Trophoblast cell (in vitro differentiated cells and primary cell): ENCODE measurements around the gene HECTD4.

ENCODE experiments used
- DNase-seq, 2 donors: peaks; one replicate each; pipeline ENCODE4 v3.0.0-alpha.2; 2016
- H2AFZ ChIP-seq: 2 replicates; pipeline ENCODE4 v1.6.1; 2013; ENCODE audit warnings: low read length, moderate library complexity, mild to moderate bottlenecking; ENCODE audit not compliant: insufficient read depth, poor library complexity
- H2AK5ac ChIP-seq: 2 replicates; pipeline ENCODE4 v1.6.1; 2013; ENCODE audit warnings: mild to moderate bottlenecking, low read length
- H2BK120ac ChIP-seq: 2 replicates; pipeline ENCODE4 v1.6.1; 2013; ENCODE audit warnings: low read length, mild to moderate bottlenecking, moderate library complexity; ENCODE audit not compliant: insufficient read depth, poor library complexity
- H2BK12ac ChIP-seq: 2 replicates; pipeline ENCODE4 v1.6.1; 2013; ENCODE audit warnings: mild to moderate bottlenecking, low read length, moderate library complexity
- H2BK5ac ChIP-seq: 2 replicates; pipeline ENCODE4 v1.6.1; 2013; ENCODE audit warnings: low read length, low read depth, moderate library complexity, mild to moderate bottlenecking; ENCODE audit not compliant: poor library complexity
- H3K14ac ChIP-seq: 2 replicates; pipeline ENCODE4 v1.6.1; 2013; ENCODE audit warnings: mild to moderate bottlenecking, low read length
- H3K18ac ChIP-seq: 2 replicates; pipeline ENCODE4 v1.6.1; 2013; ENCODE audit warnings: mild to moderate bottlenecking, low read length
- H3K23ac ChIP-seq: 2 replicates; pipeline ENCODE4 v1.6.1; 2013; ENCODE audit warnings: low read length
- H3K27ac ChIP-seq: 2 replicates; pipeline ENCODE4 v1.5.1; 2013; ENCODE audit warnings: low read depth, mild to moderate bottlenecking, inconsistent platforms, low read length, moderate library complexity
- H3K27me3 ChIP-seq: 2 replicates; pipeline ENCODE4 v1.6.1; 2013; ENCODE audit warnings: inconsistent platforms, mild to moderate bottlenecking, low read length, moderate library complexity; ENCODE audit not compliant: insufficient read depth
- H3K36me3 ChIP-seq, 2 experiments: 1 replicate in 1 of 2; 2 replicates in 1 of 2; pipeline ENCODE4 v1.6.1; 2013; ENCODE audit warnings: low read length in 2 of 2, mild to moderate bottlenecking in 2 of 2, moderate library complexity in 1 of 2; ENCODE audit not compliant: insufficient read depth in 2 of 2, control insufficient read depth in 1 of 2
- H3K4ac ChIP-seq: 2 replicates; pipeline ENCODE4 v1.6.1; 2013; ENCODE audit warnings: low read depth, mild to moderate bottlenecking, low read length, moderate library complexity
- H3K4me1 ChIP-seq, 2 experiments: 1 replicate in 1 of 2; 2 replicates in 1 of 2; pipeline ENCODE4 v1.6.1; 2013; ENCODE audit warnings: low read length in 2 of 2, mild to moderate bottlenecking in 2 of 2, moderate library complexity in 1 of 2; ENCODE audit not compliant: insufficient read depth in 2 of 2, control insufficient read depth in 1 of 2
- H3K4me2 ChIP-seq: 2 replicates; pipeline ENCODE4 v1.6.1; 2013; ENCODE audit warnings: inconsistent platforms, mild to moderate bottlenecking, low read length, moderate library complexity
- H3K4me3 ChIP-seq: 2 replicates; pipeline ENCODE4 v1.5.1; 2013; ENCODE audit warnings: mild to moderate bottlenecking, low read depth, low read length, inconsistent platforms
- H3K79me1 ChIP-seq: one replicate; pipeline ENCODE4 v1.6.1; 2013; ENCODE audit warnings: low read length
- H3K79me2 ChIP-seq: 2 replicates; pipeline ENCODE4 v1.6.1; 2013; ENCODE audit warnings: low read length, mild to moderate bottlenecking; ENCODE audit not compliant: control insufficient read depth, insufficient read depth, poor library complexity
- H3K9ac ChIP-seq: 2 replicates; pipeline ENCODE4 v1.6.1; 2013; ENCODE audit warnings: mild to moderate bottlenecking, low read length
- H3K9me3 ChIP-seq: 2 replicates; pipeline ENCODE4 v1.6.1; 2013; ENCODE audit warnings: low read depth, mild to moderate bottlenecking, control low read depth, inconsistent platforms, low read length; ENCODE audit not compliant: insufficient read depth
- H4K12ac ChIP-seq: 2 replicates; pipeline ENCODE4 v1.6.1; 2013; ENCODE audit warnings: low read depth, mild to moderate bottlenecking, low read length, moderate library complexity
- H4K8ac ChIP-seq: 2 replicates; pipeline ENCODE4 v1.6.1; 2013; ENCODE audit warnings: low read depth, mild to moderate bottlenecking, low read length, moderate library complexity
- H4K91ac ChIP-seq: one replicate; pipeline ENCODE4 v1.6.1; 2013; ENCODE audit warnings: low read depth, mild to moderate bottlenecking, low read length, moderate library complexity
- WGBS: extraction: QIAGEN DNeasy Blood & Tissue Kit; methylation state at CpG from one replicate; pipeline ENCODE4 v1.1.7; 2013; ENCODE audit warnings: missing lambda C conversion rate; ENCODE audit not compliant: insufficient read length, insufficient coverage; ENCODE audit errors: extremely low coverage; 5-methylcytosine and 5-hydroxymethylcytosine counted together

Gene HECTD4

DNA sequence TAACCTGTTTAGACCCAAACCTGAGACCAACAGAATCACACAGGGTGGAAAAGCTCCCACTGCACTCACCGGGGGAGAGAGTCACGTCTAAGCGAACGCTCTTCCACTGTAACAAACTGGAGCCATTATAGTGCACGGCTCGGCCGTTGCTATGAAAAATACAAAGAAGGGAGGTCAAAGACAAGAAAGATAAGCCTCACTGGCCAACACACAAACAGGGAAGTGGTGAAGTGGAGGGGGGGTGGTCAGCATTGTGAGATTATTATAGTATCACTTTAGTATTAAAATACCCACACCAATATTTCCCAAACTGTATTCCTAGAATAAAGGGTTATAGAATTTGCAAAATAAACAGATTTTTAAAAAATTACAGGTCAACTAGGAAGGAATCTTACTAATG lies 166.0 kb downstream of the HECTD4 start:
- Histone ChIP-seq H3K18ac (no peak overlapping the region), H2BK12ac (no peak overlapping the region), H3K9ac (no peak overlapping the region), H3K4me3 (no peak overlapping the region), H4K8ac (no peak overlapping the region), H3K27ac (no peak overlapping the region), H3K79me1 (no peaks in the 10 kb centered on the region), H2BK120ac (no peak overlapping the region), H3K23ac (no peak overlapping the region), H4K12ac (no peak overlapping the region), H3K27me3 (no peaks in the 10 kb centered on the region), H2AK5ac (no peak overlapping the region), H2BK5ac (no peak overlapping the region), H3K4ac (no peak overlapping the region), H3K9me3 (no peaks in the 10 kb centered on the region), H3K79me2 (no peaks in the 10 kb centered on the region), H4K91ac (no peak overlapping the region), H2AFZ (no peak overlapping the region), H3K4me1 (peaks cover 0 to 3% of the 10 kb centered on the region in 2 experiments), H3K14ac (no peak overlapping the region), H3K36me3 (peaks cover 18 to 24% of the 10 kb centered on the region in 2 experiments), H3K4me2 (no peak overlapping the region)
- no CpG with 5 or more reads among the region's 7 CpGs for WGBS
- no peak for DNase-seq

DNA sequence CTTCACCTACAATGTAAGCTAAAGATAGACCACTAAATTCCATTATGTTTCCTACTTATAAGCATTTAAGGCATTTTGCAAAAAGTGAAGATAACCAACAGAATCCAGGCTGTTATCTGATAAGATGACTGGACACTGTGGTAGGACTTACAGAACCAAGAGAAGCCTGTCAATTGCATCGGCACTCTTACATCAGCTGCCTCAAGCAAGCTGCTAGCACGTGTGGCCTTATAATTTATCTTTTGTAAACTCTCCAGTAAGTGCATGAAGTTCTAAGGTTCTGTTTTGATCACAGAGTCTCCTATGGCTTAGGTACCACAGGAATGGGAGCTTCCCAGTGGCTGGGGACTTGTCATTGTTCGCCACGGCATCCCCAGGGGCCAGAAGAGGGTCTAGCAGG lies 168.2 kb downstream of the HECTD4 start:
- Histone ChIP-seq H2AK5ac (no peak overlapping the region), H3K18ac (no peak overlapping the region), H3K4ac (no peak overlapping the region), H3K27me3 (no peaks in the 10 kb centered on the region), H3K79me2 (no peaks in the 10 kb centered on the region), H3K4me2 (no peak overlapping the region), H3K14ac (no peak overlapping the region), H3K9me3 (no peaks in the 10 kb centered on the region), H3K4me1 (peaks cover 0 to 3% of the 10 kb centered on the region in 2 experiments), H3K23ac (no peak overlapping the region), H2BK5ac (no peak overlapping the region), H2AFZ (no peak overlapping the region), H2BK12ac (no peak overlapping the region), H3K9ac (no peak overlapping the region), H3K36me3 (peaks cover 20 to 33% of the 10 kb centered on the region in 2 experiments), H3K4me3 (no peak overlapping the region), H4K12ac (no peak overlapping the region), H3K79me1 (no peaks in the 10 kb centered on the region), H4K8ac (no peak overlapping the region), H4K91ac (no peak overlapping the region), H2BK120ac (no peak overlapping the region), H3K27ac (no peak overlapping the region)
- WGBS: no CpG with 5 or more reads among the region's 4 CpGs
- DNase-seq: peak in 1 of 2 donors; percentile 32

DNA sequence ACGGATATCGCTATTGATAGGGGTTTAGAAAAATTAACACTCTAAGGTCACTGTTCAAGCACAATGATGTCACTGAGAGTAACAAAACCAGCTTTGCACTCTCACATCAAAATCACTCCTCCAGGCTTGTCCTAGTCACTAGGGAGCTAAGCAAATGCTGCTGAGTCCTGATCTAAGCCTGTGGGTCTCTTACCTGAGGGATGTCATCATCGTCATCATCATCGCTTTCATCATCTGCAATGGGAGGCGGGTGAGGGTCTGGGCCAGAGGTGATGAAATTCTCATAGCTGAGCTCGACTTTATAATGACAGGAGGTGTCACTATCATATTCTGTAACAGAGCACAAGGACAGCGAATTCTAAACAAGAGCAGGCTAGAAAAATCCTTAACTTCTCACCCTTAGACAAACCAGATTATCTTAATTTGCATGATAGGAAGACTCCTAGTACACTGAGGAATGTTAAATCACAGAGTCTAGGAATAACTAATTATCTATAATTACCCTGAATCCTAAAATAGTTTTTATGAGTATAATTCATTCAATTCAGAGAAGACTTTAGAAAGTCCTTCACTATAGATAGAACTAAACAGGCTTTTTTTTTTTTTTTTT lies 173.8 kb downstream of the HECTD4 start:
- DNase-seq: no peak
- Histone ChIP-seq H3K27ac (no peak overlapping the region), H3K4me3 (no peak overlapping the region), H3K79me2 (no peaks in the 10 kb centered on the region), H2BK5ac (no peak overlapping the region), H2AFZ (no peak overlapping the region), H3K27me3 (no peaks in the 10 kb centered on the region), H4K91ac (no peak overlapping the region), H3K23ac (no peak overlapping the region), H3K4me2 (no peak overlapping the region), H2AK5ac (no peak overlapping the region), H4K12ac (no peak overlapping the region), H4K8ac (no peak overlapping the region), H3K9ac (no peak overlapping the region), H3K4me1 (no peaks in the 10 kb centered on the region), H3K4ac (no peak overlapping the region), H3K9me3 (no peaks in the 10 kb centered on the region), H3K36me3 (peaks cover 19 to 35% of the 10 kb centered on the region in 2 experiments), H2BK12ac (no peak overlapping the region), H3K14ac (no peak overlapping the region), H3K18ac (no peak overlapping the region), H3K79me1 (no peaks in the 10 kb centered on the region), H2BK120ac (no peak overlapping the region)
- WGBS: no CpG with 5 or more reads among the region's 7 CpGs

DNA sequence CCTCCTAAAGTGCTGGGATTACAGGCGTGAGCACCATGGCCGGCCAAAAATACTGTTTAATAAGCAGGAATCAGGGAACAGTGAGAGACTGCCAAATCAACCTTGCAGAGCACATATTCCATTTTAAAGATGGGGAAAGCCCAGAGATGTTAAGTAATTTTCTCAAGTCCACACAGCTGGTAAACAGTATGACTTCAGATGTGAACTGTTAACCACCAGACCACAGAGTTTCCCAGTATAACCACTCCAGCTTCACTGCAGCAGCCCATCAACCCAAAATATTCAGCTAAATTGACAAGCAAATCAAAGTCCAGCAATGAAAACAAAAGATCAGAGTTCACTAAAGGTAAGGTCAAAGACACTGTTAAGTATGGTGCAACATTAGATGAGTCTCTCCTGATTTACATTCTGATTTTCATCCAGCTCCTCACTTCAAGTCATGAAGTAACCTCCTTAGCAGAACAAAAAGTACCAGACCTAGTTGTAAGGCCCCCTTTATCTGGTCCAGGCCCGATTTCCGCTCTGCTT lies 174.8 kb downstream of the HECTD4 start:
- Histone ChIP-seq H4K91ac (no peak overlapping the region), H3K18ac (no peak overlapping the region), H3K27ac (no peak overlapping the region), H3K9ac (no peak overlapping the region), H2AK5ac (no peak overlapping the region), H4K8ac (no peak overlapping the region), H3K4me1 (no peaks in the 10 kb centered on the region), H3K79me2 (no peaks in the 10 kb centered on the region), H3K4ac (no peak overlapping the region), H3K4me2 (no peak overlapping the region), H3K4me3 (no peak overlapping the region), H3K27me3 (no peaks in the 10 kb centered on the region), H3K23ac (no peak overlapping the region), H2BK5ac (no peak overlapping the region), H3K79me1 (no peaks in the 10 kb centered on the region), H2BK120ac (no peak overlapping the region), H2AFZ (no peak overlapping the region), H2BK12ac (no peak overlapping the region), H3K14ac (no peak overlapping the region), H3K36me3 (peaks cover 19 to 39% of the 10 kb centered on the region in 2 experiments), H3K9me3 (no peaks in the 10 kb centered on the region), H4K12ac (no peak overlapping the region)
- no peak for DNase-seq
- no CpG with 5 or more reads among the region's 4 CpGs for WGBS
